Bone marrow (tissue), 2 donors: ENCODE data around the gene P2RX1.

Source experiments
- DNase-seq, 2 donors: peaks; one replicate each; lab custom pipeline; 2025; lab: John Stamatoyannopoulos, UW

Gene P2RX1

GRCh38 chr17:3887804-3888203 lies 28.5 kb downstream of the P2RX1 start:
- DNase-seq, result no peak

- DNase-seq, result no peak
Observed at GRCh38 chr17:3887394-3887793, 28.9 kb downstream of the P2RX1 start.

GRCh38 chr17:3886776-3887175 lies 29.5 kb downstream of the P2RX1 start:
- peak in 1 of 2 donors; percentile 6 for DNase-seq

- peak in 1 of 2 donors; percentile 2 for DNase-seq
Observed at GRCh38 chr17:3885970-3886369, 30.3 kb downstream of the P2RX1 start.

- DNase-seq, result no peak
Observed at GRCh38 chr17:3885271-3885670, 31.0 kb downstream of the P2RX1 start.

GRCh38 chr17:3884188-3884587 lies 32.1 kb downstream of the P2RX1 start:
- DNase-seq, result no peak

- DNase-seq, result no peak
Observed at GRCh38 chr17:3882276-3882675, 34.0 kb downstream of the P2RX1 start.

- DNase-seq, result no peak
Observed at GRCh38 chr17:3880983-3881382, 35.3 kb downstream of the P2RX1 start.

GRCh38 chr17:3879591-3880417 lies 36.5 kb downstream of the P2RX1 start:
- no peak for DNase-seq

- DNase-seq, result no peak
Observed at GRCh38 chr17:3879186-3879585, 37.1 kb downstream of the P2RX1 start.

GRCh38 chr17:3877220-3877619 lies 39.0 kb downstream of the P2RX1 start:
- no peak for DNase-seq

GRCh38 chr17:3875317-3875716 lies 40.9 kb downstream of the P2RX1 start:
- DNase-seq, result no peak

GRCh38 chr17:3873862-3874261 lies 42.4 kb downstream of the P2RX1 start:
- no peak for DNase-seq

- DNase-seq, result peak in 1 of 2 donors; percentile 33
Observed at GRCh38 chr17:3870871-3871306, 45.4 kb downstream of the P2RX1 start.

GRCh38 chr17:3867606-3868005 lies 48.7 kb downstream of the P2RX1 start:
- DNase-seq, result no peak

- no peak for DNase-seq
Observed at GRCh38 chr17:3867106-3867505, 49.2 kb downstream of the P2RX1 start.

GRCh38 chr17:3866276-3866675 lies 50.0 kb downstream of the P2RX1 start:
- no peak for DNase-seq

GRCh38 chr17:3865176-3865575 lies 51.1 kb downstream of the P2RX1 start:
- no peak for DNase-seq

- no peak for DNase-seq
Observed at GRCh38 chr17:3864534-3864933, 51.7 kb downstream of the P2RX1 start.

- DNase-seq, result no peak
Observed at GRCh38 chr17:3861761-3862681, 54.2 kb downstream of the P2RX1 start.

GRCh38 chr17:3860939-3861700 lies 55.1 kb downstream of the P2RX1 start:
- no peak for DNase-seq

- DNase-seq, result no peak
Observed at GRCh38 chr17:3859940-3860339, 56.3 kb downstream of the P2RX1 start.
